Neuronal stem cell (in vitro differentiated cells): Measurements from ENCODE around the gene MPP7.

ENCODE experiments used
- DNase-seq: peaks from one replicate; pipeline ENCODE4 v3.0.0-alpha.2; 2013; ENCODE audit warnings: low spot score
- H2AFZ ChIP-seq: one replicate; pipeline ENCODE4 v1.6.1; 2013; ENCODE audit warnings: mild to moderate bottlenecking, low read length, inconsistent platforms
- H2AK5ac ChIP-seq: 2 replicates; pipeline ENCODE4 v1.6.1; 2013; ENCODE audit warnings: low read depth, mild to moderate bottlenecking, inconsistent platforms, low read length, moderate library complexity, mixed read lengths
- H2BK120ac ChIP-seq: 2 replicates; pipeline ENCODE4 v1.6.1; 2013; ENCODE audit warnings: low read depth, mild to moderate bottlenecking, inconsistent platforms, low read length, moderate library complexity, mixed read lengths
- H2BK12ac ChIP-seq: one replicate; pipeline ENCODE4 v1.6.1; 2013; ENCODE audit warnings: low read length, inconsistent platforms
- H2BK15ac ChIP-seq: 2 replicates; pipeline ENCODE4 v1.6.1; 2013; ENCODE audit warnings: mild to moderate bottlenecking, low read length, inconsistent platforms, mixed read lengths
- H2BK5ac ChIP-seq: one replicate; pipeline ENCODE4 v1.6.1; 2013; ENCODE audit warnings: inconsistent platforms, mild to moderate bottlenecking, low read length, moderate library complexity
- H3K14ac ChIP-seq: one replicate; pipeline ENCODE4 v1.6.1; 2013; ENCODE audit warnings: low read length, inconsistent platforms
- H3K18ac ChIP-seq: 2 replicates; pipeline ENCODE4 v1.6.1; 2013; ENCODE audit warnings: low read length, inconsistent platforms
- H3K23ac ChIP-seq: 2 replicates; pipeline ENCODE4 v1.6.1; 2013; ENCODE audit warnings: low read depth, mild to moderate bottlenecking, mixed read lengths, low read length, inconsistent platforms; ENCODE audit not compliant: poor library complexity
- H3K27ac ChIP-seq: replicated peaks from 3 replicates; pipeline ENCODE4 v1.5.1; 2013; ENCODE audit warnings: low read length, inconsistent platforms
- H3K27me3 ChIP-seq, 3 experiments: 2 replicates each; pipeline ENCODE4 v1.6.1; 2013; ENCODE audit warnings: low read length in 3 of 3, mild to moderate bottlenecking in 2 of 3, inconsistent platforms in 1 of 3, low read depth in 1 of 3, mixed read lengths in 1 of 3, moderate library complexity in 1 of 3; ENCODE audit not compliant: control insufficient read depth in 3 of 3, insufficient read depth in 3 of 3
- H3K36me3 ChIP-seq, 2 donors: replicated peaks in 1 of 2; 2 replicates each; pipeline ENCODE4 v1.6.1; 2013; ENCODE audit warnings: low read length in 2 of 2; ENCODE audit not compliant: control insufficient read depth in 2 of 2, insufficient read depth in 2 of 2
- H3K4ac ChIP-seq: 2 replicates; pipeline ENCODE4 v1.6.1; 2013; ENCODE audit warnings: inconsistent platforms, mild to moderate bottlenecking, low read length, moderate library complexity
- H3K4me1 ChIP-seq, 2 donors: 1 replicate in 1 of 2; 2 replicates in 1 of 2; pipeline ENCODE4 v1.6.1; 2013; ENCODE audit warnings: low read length in 2 of 2, low read depth in 1 of 2; ENCODE audit not compliant: control insufficient read depth in 2 of 2, insufficient read depth in 1 of 2
- H3K4me2 ChIP-seq: one replicate; pipeline ENCODE4 v1.6.1; 2013; ENCODE audit warnings: mild to moderate bottlenecking, low read length, inconsistent platforms; ENCODE audit not compliant: insufficient read depth, poor library complexity, severe bottlenecking
- H3K4me3 ChIP-seq, 2 donors: 2 replicates each; pipeline ENCODE4 v1.5.1; 2013; ENCODE audit warnings: low read length in 2 of 2, mild to moderate bottlenecking in 2 of 2, inconsistent platforms in 1 of 2, moderate library complexity in 1 of 2
- H3K79me1 ChIP-seq: one replicate; pipeline ENCODE4 v1.6.1; 2013; ENCODE audit warnings: low read depth, mild to moderate bottlenecking, inconsistent platforms, low read length, moderate library complexity
- H3K9ac ChIP-seq: one replicate; pipeline ENCODE4 v1.6.1; 2013; ENCODE audit warnings: mild to moderate bottlenecking, low read depth, low read length, inconsistent platforms; ENCODE audit not compliant: poor library complexity
- H3K9me3 ChIP-seq, 2 donors: replicated peaks in 1 of 2; 2 replicates each; pipeline versions ENCODE3 to v1.6.1; 2013; ENCODE audit warnings: low read length in 2 of 2, mild to moderate bottlenecking in 2 of 2, inconsistent platforms in 1 of 2, low read depth in 1 of 2, mixed read lengths in 1 of 2, moderate library complexity in 1 of 2; ENCODE audit not compliant: control insufficient read depth in 2 of 2, insufficient read depth in 1 of 2
- H4K8ac ChIP-seq: one replicate; pipeline ENCODE4 v1.6.1; 2013; ENCODE audit warnings: low read depth, mild to moderate bottlenecking, inconsistent platforms, low read length, moderate library complexity
- H4K91ac ChIP-seq: one replicate; pipeline ENCODE4 v1.6.1; 2013; ENCODE audit warnings: low read length, low read depth, mild to moderate bottlenecking, inconsistent platforms; ENCODE audit not compliant: poor library complexity
- WGBS, 2 donors: extraction: QIAGEN DNeasy Blood & Tissue Kit; methylation state at CpG; one replicate each; pipeline ENCODE4 v1.1.7; 2013; ENCODE audit warnings: missing lambda C conversion rate in 2 of 2, mixed read lengths in 1 of 2; ENCODE audit not compliant: insufficient read length in 2 of 2, insufficient replicate concordance in 1 of 2; ENCODE audit errors: extremely low coverage in 2 of 2; 5-methylcytosine and 5-hydroxymethylcytosine counted together

The MPP7 gene

GRCh38 chr10:28311104-28311503, 8.2 kb upstream of the MPP7 start:
- Histone ChIP-seq H3K9ac (no peak overlapping the region), H3K27me3 (peaks cover 0 to 11% (median 0%) of the 10 kb centered on the region in 3 experiments), H3K4me1 (no peaks in the 10 kb centered on the region), H2AFZ (no peak overlapping the region), H2AK5ac (no peak overlapping the region), H4K8ac (no peak overlapping the region), H3K27ac (no peak overlapping the region), H2BK5ac (no peak overlapping the region), H3K9me3 (no peaks in the 10 kb centered on the region), H2BK12ac (no peak overlapping the region), H3K79me1 (no peaks in the 10 kb centered on the region), H3K18ac (no peak overlapping the region), H3K14ac (no peak overlapping the region), H3K4ac (no peak overlapping the region), H2BK120ac (no peak overlapping the region), H2BK15ac (no peak overlapping the region), H4K91ac (no peak overlapping the region), H3K4me3 (no peak overlapping the region), H3K23ac (no peak overlapping the region), H3K36me3 (no peaks in the 10 kb centered on the region), H3K4me2 (no peak overlapping the region)
- no CpG with 5 or more reads among the region's 3 CpGs for WGBS, 2 donors
- DNase-seq, result no peak

- no peak overlapping the region for H3K18ac ChIP-seq
These were observed 4.4 kb upstream of the MPP7 start for GRCh38 chr10:28307267-28307666.

GRCh38 chr10:28305553-28305952, 2.7 kb upstream of the MPP7 start:
- no peak overlapping the region for H4K8ac ChIP-seq
- no peak overlapping the region for H3K14ac ChIP-seq
- no peak overlapping the region for H2BK12ac ChIP-seq
- no peak overlapping the region for H2BK15ac ChIP-seq
- H3K9me3 ChIP-seq, result no peaks in the 10 kb centered on the region
- H3K4ac ChIP-seq, result no peak overlapping the region
- no peak overlapping the region for H3K4me3 ChIP-seq
- no peaks in the 10 kb centered on the region for H3K4me1 ChIP-seq
- no peaks in the 10 kb centered on the region for H3K36me3 ChIP-seq
- no peak overlapping the region for H3K4me2 ChIP-seq
- no peak overlapping the region for H2AFZ ChIP-seq
- DNase-seq, result no peak
- H4K91ac ChIP-seq, result no peak overlapping the region
- peaks cover 0 to 35% (median 7%) of the 10 kb centered on the region in 3 experiments for H3K27me3 ChIP-seq
- no peaks in the 10 kb centered on the region for H3K79me1 ChIP-seq
- no peak overlapping the region for H3K23ac ChIP-seq
- no peak overlapping the region for H3K18ac ChIP-seq
- no peak overlapping the region for H2BK120ac ChIP-seq
- WGBS, 2 donors, result no CpG with 5 or more reads among the region's 2 CpGs
- no peak overlapping the region for H3K9ac ChIP-seq
- H3K27ac ChIP-seq, result no peak overlapping the region
- no peak overlapping the region for H2BK5ac ChIP-seq
- no peak overlapping the region for H2AK5ac ChIP-seq

More at GRCh38 chr10:28307267-28307666, 4.4 kb upstream of the MPP7 start:
- no peaks in the 10 kb centered on the region for H3K79me1 ChIP-seq
- no peak overlapping the region for H3K4me3 ChIP-seq
- H4K8ac ChIP-seq, result no peak overlapping the region
- no peak overlapping the region for H2BK12ac ChIP-seq
- no peak overlapping the region for H3K23ac ChIP-seq
- H2BK15ac ChIP-seq, result no peak overlapping the region
- no peak overlapping the region for H2BK5ac ChIP-seq
- H2BK120ac ChIP-seq, result no peak overlapping the region
- H2AFZ ChIP-seq, result no peak overlapping the region
- no peak overlapping the region for H3K9ac ChIP-seq
- no peaks in the 10 kb centered on the region for H3K9me3 ChIP-seq
- no peak overlapping the region for H4K91ac ChIP-seq
- no peak overlapping the region for H3K4me2 ChIP-seq
- H2AK5ac ChIP-seq, result no peak overlapping the region
- no peak overlapping the region for H3K4ac ChIP-seq
- H3K27me3 ChIP-seq, result peaks cover 0 to 29% (median 7%) of the 10 kb centered on the region in 3 experiments
- no peak overlapping the region for H3K14ac ChIP-seq
- no peaks in the 10 kb centered on the region for H3K36me3 ChIP-seq
- no peak overlapping the region for H3K27ac ChIP-seq
- DNase-seq, result no peak
- no peaks in the 10 kb centered on the region for H3K4me1 ChIP-seq
- no CpG with 5 or more reads among the region's 4 CpGs for WGBS, 2 donors

- Histone ChIP-seq H3K27ac (no peak overlapping the region), H3K79me1 (no peaks in the 10 kb centered on the region), H3K4me3 (no peak overlapping the region), H4K8ac (no peak overlapping the region), H3K23ac (no peak overlapping the region), H3K9me3 (no peaks in the 10 kb centered on the region), H2BK5ac (no peak overlapping the region), H3K4me2 (no peak overlapping the region), H3K4ac (no peak overlapping the region), H3K4me1 (no peaks in the 10 kb centered on the region), H3K18ac (no peak overlapping the region), H2BK15ac (no peak overlapping the region), H2BK12ac (no peak overlapping the region), H2AFZ (no peak overlapping the region), H3K27me3 (peaks cover 0 to 35% (median 7%) of the 10 kb centered on the region in 3 experiments), H3K14ac (no peak overlapping the region), H4K91ac (no peak overlapping the region), H2BK120ac (no peak overlapping the region), H3K36me3 (no peaks in the 10 kb centered on the region), H3K9ac (no peak overlapping the region), H2AK5ac (no peak overlapping the region)
- WGBS, 2 donors, result no CpG with 5 or more reads among the region's 3 CpGs
- no peak for DNase-seq
These were observed 1.2 kb upstream of the MPP7 start for GRCh38 chr10:28304032-28304571.
